Prostate gland (tissue), 2 donors: ENCODE measurements around the gene CCNO.

Experiments
- CTCF ChIP-seq, 4 experiments: fragments of 200-600 bp in 2 of 4; fragments of 450-650 bp in 2 of 4; sonication (generic) in 2 of 4; IDR thresholded peaks; 1 replicate in 3 of 4; 2 replicates in 1 of 4; pipeline ENCODE4 v1.5.1; 2016 to 2019; ENCODE audit warnings: antibody characterized with exemption in 4 of 4, mild to moderate bottlenecking in 2 of 4, moderate library complexity in 2 of 4
- POLR2A ChIP-seq: fragments of 450-650 bp; IDR thresholded peaks from one replicate; pipeline ENCODE4 v1.6.1; 2016; ENCODE audit warnings: antibody characterized with exemption, mild to moderate bottlenecking
- POLR2AphosphoS5 ChIP-seq: sonication (generic); formaldehyde crosslinking; IDR thresholded peaks from one replicate; pipeline ENCODE4 v1.6.1; 2017; ENCODE audit warnings: antibody characterized with exemption

- TF ChIP-seq POLR2A (no peak), POLR2AphosphoS5 (no peak), CTCF (IDR thresholded peaks at IDR 0.05) (no peak)
Measured at GRCh38 chr5:55227664-55228430, 5.6 kb downstream of the CCNO start.
